A549 (cell line): ENCODE results near the gene NXN. TPM values are rescaled to one million over a fixed set of nuclear protein-coding genes. Genes with fewer than 3 reads are reported as not detected.

Experiments
- ATAC-seq, 2 experiments: fragments of 200-7000 bp in 1 of 2; fragments of >200 bp in 1 of 2; cut with Nextera tagmentation in 1 of 2; cut with Tn5 transposase in 1 of 2; 3 replicates each; pipeline versions ENCODE4 v1.8.0 to v1.9.1; 2018 to 2020; ENCODE audit warnings: mild to moderate bottlenecking in 1 of 2, moderate library complexity in 1 of 2
- CTCF ChIA-PET: fragments of 300-600 bp; sonication (Branson Sonifier 250); formaldehyde crosslinking; extraction: SDS; loops from one replicate; lab custom pipeline; 2021; ENCODE audit warnings: antibody characterized with exemption, inconsistent platforms; lab: Yijun Ruan, JAX
- POLR2A ChIA-PET: fragments of 350-600 bp; formaldehyde crosslinking; extraction: SDS; loops from one replicate; lab custom pipeline; 2021; ENCODE audit warnings: antibody characterized with exemption, inconsistent platforms; lab: Yijun Ruan, JAX
- DNase-seq, 2 experiments: peaks; one replicate each; pipeline versions ENCODE4 v3.0.0 to v3.0.0-alpha.2; 2011 to 2016; ENCODE audit warnings: low read depth in 1 of 2, low spot score in 1 of 2
- FAIRE-seq: peaks from 2 replicates; lab custom pipeline; 2011; peaks lifted over from hg19 to GRCh38; lab: Jason Lieb, UNC
- H3K27ac ChIP-seq, 2 experiments: fragments of >200 bp; sonication (Bioruptor Twin); formaldehyde crosslinking; 3 replicates each; pipeline ENCODE4 v1.5.1; 2016 to 2017
- H3K4me1 ChIP-seq: fragments of >200 bp; sonication (Bioruptor Twin); formaldehyde crosslinking; 3 replicates; pipeline ENCODE4 v1.6.1; 2016
- H3K4me2 ChIP-seq: fragments of >200 bp; sonication (Bioruptor Twin); formaldehyde crosslinking; 3 replicates; pipeline ENCODE4 v1.6.1; 2016
- H3K4me3 ChIP-seq: fragments of >200 bp; sonication (Bioruptor Twin); formaldehyde crosslinking; 3 replicates; pipeline ENCODE4 v1.5.1; 2016
- H3K9me3 ChIP-seq: fragments of >200 bp; sonication (Bioruptor Twin); formaldehyde crosslinking; 3 replicates; pipeline ENCODE4 v1.6.1; 2016
- BHLHE40 ChIP-seq: IDR thresholded peaks from 2 replicates; pipeline ENCODE4 v1.6.1; 2012; ENCODE audit warnings: low read depth, low read length, inconsistent platforms
- CBX8 ChIP-seq: fragments of 200-600 bp; sonication (generic); IDR thresholded peaks from 2 replicates; pipeline ENCODE4 v1.6.1; 2016
- CEBPB ChIP-seq, 2 experiments: fragments of >200 bp in 1 of 2; sonication (Bioruptor Twin) in 1 of 2; formaldehyde crosslinking in 1 of 2; IDR thresholded peaks; 2 replicates each; pipeline ENCODE4 v1.6.1; 2012 to 2016
- CHD2 ChIP-seq: fragments of 150-350 bp; IDR thresholded peaks from 2 replicates; pipeline ENCODE4 v1.6.1; 2014; ENCODE audit warnings: low read length; ENCODE audit not compliant: partially characterized antibody
- CHD4 ChIP-seq: fragments of 200-600 bp; sonication (generic); IDR thresholded peaks from 2 replicates; pipeline ENCODE4 v1.6.1; 2016; ENCODE audit warnings: antibody characterized with exemption, mild to moderate bottlenecking, borderline replicate concordance
- EHF ChIP-seq: fragments of 250-450 bp; sonication (Bioruptor Pico); IDR thresholded peaks from 2 replicates; pipeline ENCODE4 v1.5.0; 2020; ENCODE audit warnings: mild to moderate bottlenecking
- EHMT2 ChIP-seq: fragments of 200-600 bp; sonication (generic); IDR thresholded peaks from 2 replicates; pipeline ENCODE4 v1.6.1; 2016; ENCODE audit warnings: antibody characterized with exemption, low read depth, mild to moderate bottlenecking, moderate library complexity
- ELK1 ChIP-seq: fragments of 150-350 bp; IDR thresholded peaks from 2 replicates; pipeline ENCODE4 v1.6.1; 2014; ENCODE audit warnings: low read depth, mild to moderate bottlenecking, low read length
- ESRRA ChIP-seq: fragments of 150-350 bp; IDR thresholded peaks from 2 replicates; pipeline ENCODE4 v1.6.1; 2014; ENCODE audit warnings: mild to moderate bottlenecking, low read length, borderline replicate concordance
- FOXS1 ChIP-seq: fragments of 250-450 bp; sonication (Bioruptor Pico); IDR thresholded peaks from 2 replicates; pipeline ENCODE4 v1.5.0; 2020; ENCODE audit warnings: mild to moderate bottlenecking, moderate library complexity
- GATA3 ChIP-seq: IDR thresholded peaks from 2 replicates; pipeline ENCODE4 v1.6.1; 2012; ENCODE audit warnings: borderline replicate concordance
- HES2 ChIP-seq: fragments of >200 bp; sonication (Bioruptor Twin); formaldehyde crosslinking; IDR thresholded peaks from 2 replicates; pipeline ENCODE4 v1.6.1; 2016
- HEYL ChIP-seq: fragments of 250-450 bp; sonication (Bioruptor Pico); IDR thresholded peaks from 2 replicates; pipeline ENCODE4 v1.8.0; 2021; ENCODE audit warnings: mild to moderate bottlenecking, moderate library complexity
- HOXA7 ChIP-seq: fragments of 250-450 bp; sonication (Bioruptor Pico); IDR thresholded peaks from 2 replicates; pipeline ENCODE4 v1.5.0; 2020; ENCODE audit warnings: mild to moderate bottlenecking, moderate library complexity
- MYC ChIP-seq: IDR thresholded peaks from 2 replicates; pipeline ENCODE4 v1.6.1; 2012; ENCODE audit warnings: mild to moderate bottlenecking, inconsistent platforms, low read length, improper control_type of control experiment, borderline replicate concordance
- NPAS2 ChIP-seq: fragments of 250-450 bp; sonication (Bioruptor Pico); IDR thresholded peaks from 2 replicates; pipeline ENCODE4 v1.8.0; 2022; ENCODE audit warnings: mild to moderate bottlenecking, moderate library complexity, borderline replicate concordance
- PBX3 ChIP-seq: IDR thresholded peaks from 2 replicates; pipeline ENCODE4 v1.6.1; 2012
- PHF8 ChIP-seq: fragments of 200-600 bp; sonication (generic); IDR thresholded peaks from 2 replicates; pipeline ENCODE4 v1.6.1; 2016; ENCODE audit warnings: low read depth, mild to moderate bottlenecking, antibody characterized with exemption, moderate library complexity, borderline replicate concordance
- POLR2AphosphoS2 ChIP-seq: conservative IDR thresholded peaks from 2 replicates; pipeline ENCODE4 v1.6.1; 2012; ENCODE audit warnings: low read length, improper control_type of control experiment, inconsistent platforms
- RAD21 ChIP-seq, 2 experiments: fragments of >200 bp in 1 of 2; sonication (Bioruptor Twin) in 1 of 2; formaldehyde crosslinking in 1 of 2; IDR thresholded peaks in 1 of 2; conservative IDR thresholded peaks in 1 of 2; 2 replicates in 1 of 2; 3 replicates in 1 of 2; pipeline ENCODE4 v1.6.1; 2012 to 2018; ENCODE audit warnings: inconsistent platforms in 1 of 2
- RARB ChIP-seq: fragments of 250-450 bp; sonication (Bioruptor Pico); IDR thresholded peaks from 2 replicates; pipeline ENCODE4 v1.8.0; 2021; ENCODE audit warnings: mild to moderate bottlenecking, moderate library complexity
- RFX5 ChIP-seq: fragments of 450-650 bp; IDR thresholded peaks from 2 replicates; pipeline ENCODE4 v1.7.1; 2014; ENCODE audit warnings: antibody characterized with exemption, mild to moderate bottlenecking, moderate library complexity
- RNF2 ChIP-seq: fragments of 200-600 bp; sonication (generic); IDR thresholded peaks from 2 replicates; pipeline ENCODE4 v1.6.1; 2016; ENCODE audit warnings: low read depth, mild to moderate bottlenecking, antibody characterized with exemption, moderate library complexity, borderline replicate concordance
- SREBF2 ChIP-seq: fragments of 450-650 bp; IDR thresholded peaks from 2 replicates; pipeline ENCODE4 v1.6.1; 2014; ENCODE audit warnings: mild to moderate bottlenecking, moderate library complexity
- TP53 ChIP-seq: fragments of 250-450 bp; sonication (Bioruptor Pico); IDR thresholded peaks from 2 replicates; pipeline ENCODE4 v1.5.0; 2021; ENCODE audit warnings: mild to moderate bottlenecking, moderate library complexity
- ZC3H11A ChIP-seq: fragments of 450-650 bp; IDR thresholded peaks from 2 replicates; pipeline ENCODE4 v1.6.1; 2014; ENCODE audit warnings: antibody characterized with exemption, mild to moderate bottlenecking
- WGBS: methylation state at CpG from one replicate; pipeline ENCODE4 v1.1.6; 2017; ENCODE audit errors: missing lambda C conversion rate; 5-methylcytosine and 5-hydroxymethylcytosine counted together
- polyA plus RNA-seq, 4 experiments: library from polyadenylated mRNA; depleted of rRNA in 3 of 4; stranded (reverse); fragments of >200 nt; fragmentation: RNase III in 1 of 4; extraction: RNeasy Plus Mini Kit Qiagen cat#74134 plus additional on column Dnase treatment in 1 of 4; gene quantifications; 2 replicates in 3 of 4; 3 replicates in 1 of 4; pipeline ENCODE4 v1.2.3, GENCODE V29; 2011 to 2017

NXN gene
- polyA plus RNA-seq, 2 of the 4 experiments (the other 2 are of a cell fraction): 24.6 to 31.1 TPM

GRCh38 chr17:773467-774312 is 205.9 kb downstream of the NXN start (continued):
- no peak for TF ChIP-seq FOXS1 (CRISPR knock-in tag)
- TF ChIP-seq HOXA7: no peak
- no peak for TF ChIP-seq NPAS2 (CRISPR knock-in tag)
- TF ChIP-seq EHF (CRISPR knock-in tag): no peak
- no peak for TF ChIP-seq RAD21 (conservative IDR thresholded peaks at IDR 0.05 in 1 of 2, IDR thresholded peaks at IDR 0.05 in 1 of 2)
- no peak for TF ChIP-seq ZC3H11A

GRCh38 chr17:773016-773415 is 206.6 kb downstream of the NXN start:
- no peak for ATAC-seq
- Histone ChIP-seq H3K9me3 (no peaks in the 10 kb centered on the region), H3K4me3 (no peak overlapping the region), H3K4me2 (no peak overlapping the region), H3K27ac (no peak overlapping the region), H3K4me1 (no peaks in the 10 kb centered on the region)
- no peak for DNase-seq
- ChIA-PET POLR2A (no interaction called here), CTCF (interaction anchor here (0.6 to 2.6 kb wide), 3 partner anchors 13 to 20 kb away, joined by 3 to 11 read pairs (median 4); no protein-coding TSS in a partner anchor)
- FAIRE-seq: no peak
- TF ChIP-seq ZC3H11A: no peak
- TF ChIP-seq ESRRA: no peak
- no peak for TF ChIP-seq EHMT2
- TF ChIP-seq HES2: no peak
- no peak for TF ChIP-seq TP53 (CRISPR knock-in tag)
- TF ChIP-seq FOXS1 (CRISPR knock-in tag): no peak
- no peak for TF ChIP-seq ELK1
- TF ChIP-seq POLR2AphosphoS2: no peak
- TF ChIP-seq PHF8: no peak
- WGBS: 96% methylated on average over 5 of the region's 5 CpGs

DNA sequence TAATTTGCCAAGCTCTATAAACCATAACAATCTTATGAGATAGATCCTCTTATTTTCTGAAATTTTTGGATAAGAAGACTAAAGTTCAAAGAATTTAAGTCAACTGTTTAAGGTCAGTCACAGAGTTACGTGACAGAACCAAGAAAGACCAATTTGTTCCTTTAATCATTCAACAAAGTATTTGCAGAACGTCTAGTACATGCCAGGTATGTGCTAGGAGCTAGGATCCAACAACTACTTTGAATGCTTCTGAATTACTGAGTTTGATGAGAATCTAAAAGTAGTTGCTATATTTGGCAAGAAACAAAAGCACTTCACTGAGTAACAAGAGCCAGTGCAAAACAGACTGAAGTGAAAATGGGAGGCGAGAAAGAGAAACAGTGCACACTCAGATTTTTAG is 212.5 kb downstream of the NXN start:
- no peak for ATAC-seq
- Histone ChIP-seq H3K4me2 (no peak overlapping the region), H3K4me3 (no peak overlapping the region), H3K27ac (no peak overlapping the region), H3K4me1 (no peaks in the 10 kb centered on the region), H3K9me3 (no peaks in the 10 kb centered on the region)
- POLR2A ChIA-PET: no interaction called here
- FAIRE-seq: no peak
- no peak for TF ChIP-seq SREBF2
- TF ChIP-seq NPAS2 (CRISPR knock-in tag): no peak
- TF ChIP-seq ESRRA: no peak
- TF ChIP-seq HEYL (CRISPR knock-in tag): no peak
- TF ChIP-seq GATA3: no peak
- no peak for TF ChIP-seq CHD4
- TF ChIP-seq POLR2AphosphoS2: no peak
- no peak for TF ChIP-seq EHF (CRISPR knock-in tag)
- no peak for TF ChIP-seq RARB (CRISPR knock-in tag)
- TF ChIP-seq PBX3: no peak
- no peak for TF ChIP-seq CBX8
- TF ChIP-seq RNF2: no peak
- TF ChIP-seq CEBPB (IDR thresholded peaks at IDR 0.05): no peak
- no peak for TF ChIP-seq HOXA7
- no peak for TF ChIP-seq MYC
- no peak for TF ChIP-seq CHD2
- no peak for TF ChIP-seq PHF8
- no peak for TF ChIP-seq BHLHE40
- TF ChIP-seq RFX5: no peak
- CTCF ChIA-PET: interaction anchor here (0.9 to 4.4 kb wide), 4 partner anchors 11 to 229 kb away, joined by 3 to 36 read pairs (median 6); partner anchors contain the start of genes GEMIN4 and TIMM22
- DNase-seq: no peak
- WGBS: 65% methylated on average over 3 of the region's 3 CpGs
